Skeletal muscle cell (primary cell): ENCODE results near the gene PPARGC1A.

ENCODE experiments used
- DNase-seq: peaks from one replicate; pipeline ENCODE4 v3.0.0-alpha.2; 2010; ENCODE audit warnings: low read depth
- H3K4me3 ChIP-seq: 2 replicates; pipeline ENCODE4 v1.5.1; 2011; ENCODE audit warnings: low read depth, mild to moderate bottlenecking, control low read depth, low read length, moderate library complexity

Gene PPARGC1A

DNA sequence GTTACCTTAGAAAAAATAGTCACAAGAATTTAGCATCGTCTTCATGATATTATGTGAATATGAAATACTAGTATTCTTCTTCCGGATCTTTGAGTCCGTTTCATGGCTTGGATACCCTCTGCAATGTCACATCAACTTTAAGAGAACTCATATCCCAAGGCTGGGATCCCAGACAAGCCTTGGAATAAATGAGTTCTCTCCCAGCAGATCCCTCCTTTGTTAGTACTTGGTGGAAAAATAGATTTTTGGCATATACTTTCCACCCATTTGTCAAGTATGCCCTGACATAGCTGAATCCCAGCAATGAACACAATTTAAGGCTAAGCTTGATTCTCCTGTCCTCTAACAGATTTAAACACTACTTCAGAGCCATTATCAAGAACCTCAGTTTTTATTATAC, 144.5 kb downstream of the PPARGC1A start:
- no peak for DNase-seq
- H3K4me3 ChIP-seq: no peak overlapping the region
